ENCODE measurements around the gene WTAP. TPM values are rescaled to one million over a fixed set of nuclear protein-coding genes. Genes with fewer than 3 reads are reported as not detected.
"Not testable (repeated sequence)": the region's sequence is repeated elsewhere in the genome, so short reads cannot be mapped to it uniquely, and the experiment has no call there.

WTAP gene
- total RNA-seq, 4 donors from 2014 or later = 68.7 to 103 (median 85.3) TPM

- peak overlapping the region; percentile 97 for H3K4me3 ChIP-seq
- no peaks in the 10 kb centered on the region for H3K27me3 ChIP-seq
- no peak for DNase-seq (ENCODE audit: low spot score in 2 of 2)
- WGBS = 26% methylated on average over 14 of the region's 14 CpGs
- TF ChIP-seq EP300 (IDR thresholded peaks at IDR 0.05) = no peak
- TF ChIP-seq POLR2AphosphoS5 (IDR thresholded peaks at IDR 0.05) = peak in 1 of 3 donors; percentile 8
- no peak for TF ChIP-seq CTCF (IDR thresholded peaks at IDR 0.05)
- no peaks in the 10 kb centered on the region for H3K36me3 ChIP-seq
- H3K27ac ChIP-seq = peak overlapping the region; percentile 97
- peaks cover 47% of the 10 kb centered on the region for H3K4me1 ChIP-seq
- no peaks in the 10 kb centered on the region for H3K9me3 ChIP-seq
These were observed 33.3 kb upstream of the WTAP start for GRCh38 chr6:159693894-159694545.

- TF ChIP-seq CTCF (IDR thresholded peaks at IDR 0.05) (no peak), POLR2A (IDR thresholded peaks at IDR 0.05) (no peak), POLR2AphosphoS5 (IDR thresholded peaks at IDR 0.05) (no peak), EP300 (IDR thresholded peaks at IDR 0.05) (no peak)
- no peak for DNase-seq (ENCODE audit: low spot score in 2 of 2)
- Histone ChIP-seq H3K9me3 (no peaks in the 10 kb centered on the region), H3K27me3 (no peaks in the 10 kb centered on the region), H3K36me3 (no peaks in the 10 kb centered on the region), H3K4me1 (peaks cover 35% of the 10 kb centered on the region), H3K4me3 (no peak overlapping the region), H3K27ac (no peak overlapping the region)
- WGBS = 100% methylated on average over 2 of the region's 2 CpGs
These were observed 31.3 kb upstream of the WTAP start for GRCh38 chr6:159695984-159696383.

GRCh38 chr6:159700970-159701369, 26.3 kb upstream of the WTAP start:
- no peaks in the 10 kb centered on the region for H3K9me3 ChIP-seq
- no peak for DNase-seq (ENCODE audit: low spot score in 2 of 2)
- 31% methylated on average over 1 of the region's 1 CpG for WGBS
- H3K36me3 ChIP-seq = no peaks in the 10 kb centered on the region
- peaks cover 17% of the 10 kb centered on the region for H3K4me1 ChIP-seq
- H3K27ac ChIP-seq = peak overlapping the region; percentile 83
- H3K4me3 ChIP-seq = no peak overlapping the region
- no peaks in the 10 kb centered on the region for H3K27me3 ChIP-seq
- no peak for TF ChIP-seq CTCF (IDR thresholded peaks at IDR 0.05)

- TF ChIP-seq POLR2AphosphoS5 (IDR thresholded peaks at IDR 0.05) (peak in 2 of 3 donors; percentile 34 to 66), CTCF (IDR thresholded peaks at IDR 0.05) (no peak), POLR2A (IDR thresholded peaks at IDR 0.05) (peak in 1 of 2 donors; percentile 9)
- Histone ChIP-seq H3K36me3 (no peaks in the 10 kb centered on the region), H3K27me3 (no peaks in the 10 kb centered on the region), H3K4me1 (peaks cover 17% of the 10 kb centered on the region), H3K4me3 (no peak overlapping the region), H3K9me3 (no peaks in the 10 kb centered on the region), H3K27ac (peak overlapping the region; percentile 83)
- WGBS = 52% methylated on average over 7 of the region's 7 CpGs
- no peak for DNase-seq (ENCODE audit: low spot score in 2 of 2)
These were observed 25.8 kb upstream of the WTAP start for GRCh38 chr6:159701413-159701999.

GRCh38 chr6:159710603-159711002, 16.7 kb upstream of the WTAP start:
- not testable (repeated sequence) for H3K4me3 ChIP-seq; H3K9me3 ChIP-seq; DNase-seq (ENCODE audit: low spot score in 2 of 2); H3K27ac ChIP-seq; H3K27me3 ChIP-seq; H3K36me3 ChIP-seq
- 85% methylated on average over 4 of the region's 4 CpGs for WGBS
- H3K4me1 ChIP-seq = peaks cover 19% of the 10 kb centered on the region

- H3K36me3 ChIP-seq; H3K27me3 ChIP-seq; H3K27ac ChIP-seq; DNase-seq (ENCODE audit: low spot score in 2 of 2); H3K9me3 ChIP-seq; H3K4me3 ChIP-seq: not testable (repeated sequence)
- H3K4me1 ChIP-seq = peaks cover 37% of the 10 kb centered on the region
- 80% methylated on average over 3 of the region's 3 CpGs for WGBS
These were observed 14.9 kb upstream of the WTAP start for GRCh38 chr6:159712389-159712788.
